HEK293 (cell line): ENCODE results near the gene POLD1.

Source experiments
- GLI4 ChIP-seq: fragments of 450-650 bp; formaldehyde crosslinking; IDR thresholded peaks from 2 replicates; pipeline ENCODE4 v1.5.1; 2016; ENCODE audit warnings: missing biosample characterization, missing genetic modification characterization
- KLF1 ChIP-seq: fragments of 450-650 bp; formaldehyde crosslinking; IDR thresholded peaks from 2 replicates; pipeline ENCODE4 v1.5.1; 2016; ENCODE audit warnings: missing biosample characterization, missing genetic modification characterization
- REPIN1 ChIP-seq: fragments of 450-650 bp; formaldehyde crosslinking; IDR thresholded peaks from 2 replicates; pipeline ENCODE4 v1.5.1; 2017; ENCODE audit warnings: missing biosample characterization, missing genetic modification characterization, low read depth
- ZNF140 ChIP-seq: fragments of 450-650 bp; formaldehyde crosslinking; IDR thresholded peaks from 2 replicates; pipeline ENCODE4 v1.5.1; 2016; ENCODE audit warnings: missing biosample characterization, missing genetic modification characterization
- ZNF157 ChIP-seq: fragments of 450-650 bp; formaldehyde crosslinking; IDR thresholded peaks from 2 replicates; pipeline ENCODE4 v1.5.1; 2016; ENCODE audit warnings: missing biosample characterization, missing genetic modification characterization
- ZNF23 ChIP-seq: fragments of 450-650 bp; formaldehyde crosslinking; IDR thresholded peaks from 2 replicates; pipeline ENCODE4 v1.5.1; 2016; ENCODE audit warnings: missing biosample characterization, missing genetic modification characterization, borderline replicate concordance
- ZNF335 ChIP-seq: fragments of 450-650 bp; formaldehyde crosslinking; conservative IDR thresholded peaks from 2 replicates; pipeline ENCODE4 v1.5.1; 2016; ENCODE audit warnings: missing biosample characterization, missing genetic modification characterization
- ZNF521 ChIP-seq: fragments of 450-650 bp; formaldehyde crosslinking; IDR thresholded peaks from 2 replicates; pipeline ENCODE4 v1.5.1; 2017; ENCODE audit warnings: missing biosample characterization, mild to moderate bottlenecking, missing genetic modification characterization
- ZNF791 ChIP-seq: fragments of 450-650 bp; formaldehyde crosslinking; IDR thresholded peaks from 2 replicates; pipeline ENCODE4 v1.5.1; 2016; ENCODE audit warnings: missing biosample characterization, missing genetic modification characterization
- ZNF843 ChIP-seq: fragments of 450-650 bp; formaldehyde crosslinking; IDR thresholded peaks from 2 replicates; pipeline ENCODE4 v1.5.1; 2016; ENCODE audit warnings: missing biosample characterization, missing genetic modification characterization
- ZSCAN30 ChIP-seq: fragments of 450-650 bp; IDR thresholded peaks from 2 replicates; pipeline ENCODE4 v1.5.1; 2018; ENCODE audit warnings: missing biosample characterization, mild to moderate bottlenecking, missing genetic modification characterization, moderate library complexity
- TF ChIP-seq, protein P1 (sequence below): fragments of 450-650 bp; formaldehyde crosslinking; IDR thresholded peaks from 2 replicates; pipeline ENCODE4 v1.5.1; 2016; ENCODE audit warnings: missing biosample characterization, missing genetic modification characterization
- TF ChIP-seq, protein P2 (sequence below): fragments of 450-650 bp; formaldehyde crosslinking; IDR thresholded peaks from 2 replicates; pipeline ENCODE4 v1.5.1; 2016; ENCODE audit warnings: missing biosample characterization, missing genetic modification characterization

DNA sequence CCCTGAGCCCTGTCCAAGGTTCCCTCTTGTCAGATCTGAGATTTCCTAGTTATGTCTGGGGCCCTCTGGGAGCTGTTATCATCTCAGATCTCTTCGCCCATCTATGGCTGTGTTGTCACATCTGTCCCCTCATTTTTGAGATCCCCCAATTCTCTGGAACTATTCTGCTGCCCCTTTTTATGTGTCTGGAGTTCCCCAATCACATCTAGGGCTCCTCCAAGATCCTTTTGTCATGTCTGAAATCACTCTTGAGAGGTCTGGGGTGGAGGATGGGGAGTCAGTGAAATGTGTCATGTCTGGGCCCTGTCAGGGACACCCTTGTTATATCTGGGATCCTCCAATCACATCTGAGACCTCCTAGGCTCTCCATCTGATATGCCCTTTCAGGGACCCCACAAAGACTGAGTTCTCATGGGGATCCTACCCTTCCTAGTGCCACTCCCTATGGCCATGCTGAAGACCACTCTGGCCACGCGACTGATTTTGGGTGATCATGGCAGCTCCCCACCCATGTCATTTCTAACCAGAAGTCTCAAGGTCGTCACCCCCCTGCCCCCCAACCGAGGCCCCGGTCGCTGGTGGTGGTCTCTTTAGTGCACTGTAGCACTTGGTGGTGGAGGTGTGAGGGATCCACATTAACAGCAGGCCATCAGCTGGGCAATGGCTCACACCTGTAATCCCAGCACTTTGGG lies 44.8 kb downstream of the POLD1 start:
- TF ChIP-seq KLF1 (tag by site-specific recombination), result no peak
- TF ChIP-seq, protein P1, sequence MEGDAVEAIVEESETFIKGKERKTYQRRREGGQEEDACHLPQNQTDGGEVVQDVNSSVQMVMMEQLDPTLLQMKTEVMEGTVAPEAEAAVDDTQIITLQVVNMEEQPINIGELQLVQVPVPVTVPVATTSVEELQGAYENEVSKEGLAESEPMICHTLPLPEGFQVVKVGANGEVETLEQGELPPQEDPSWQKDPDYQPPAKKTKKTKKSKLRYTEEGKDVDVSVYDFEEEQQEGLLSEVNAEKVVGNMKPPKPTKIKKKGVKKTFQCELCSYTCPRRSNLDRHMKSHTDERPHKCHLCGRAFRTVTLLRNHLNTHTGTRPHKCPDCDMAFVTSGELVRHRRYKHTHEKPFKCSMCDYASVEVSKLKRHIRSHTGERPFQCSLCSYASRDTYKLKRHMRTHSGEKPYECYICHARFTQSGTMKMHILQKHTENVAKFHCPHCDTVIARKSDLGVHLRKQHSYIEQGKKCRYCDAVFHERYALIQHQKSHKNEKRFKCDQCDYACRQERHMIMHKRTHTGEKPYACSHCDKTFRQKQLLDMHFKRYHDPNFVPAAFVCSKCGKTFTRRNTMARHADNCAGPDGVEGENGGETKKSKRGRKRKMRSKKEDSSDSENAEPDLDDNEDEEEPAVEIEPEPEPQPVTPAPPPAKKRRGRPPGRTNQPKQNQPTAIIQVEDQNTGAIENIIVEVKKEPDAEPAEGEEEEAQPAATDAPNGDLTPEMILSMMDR (tag by site-specific recombination), result no peak
- no peak for TF ChIP-seq ZNF23 (tag by site-specific recombination)
- TF ChIP-seq ZNF140 (tag by site-specific recombination), result no peak
- TF ChIP-seq GLI4 (tag by site-specific recombination), result no peak
- no peak for TF ChIP-seq ZNF521
- no peak for TF ChIP-seq ZNF157
- TF ChIP-seq, protein P2, sequence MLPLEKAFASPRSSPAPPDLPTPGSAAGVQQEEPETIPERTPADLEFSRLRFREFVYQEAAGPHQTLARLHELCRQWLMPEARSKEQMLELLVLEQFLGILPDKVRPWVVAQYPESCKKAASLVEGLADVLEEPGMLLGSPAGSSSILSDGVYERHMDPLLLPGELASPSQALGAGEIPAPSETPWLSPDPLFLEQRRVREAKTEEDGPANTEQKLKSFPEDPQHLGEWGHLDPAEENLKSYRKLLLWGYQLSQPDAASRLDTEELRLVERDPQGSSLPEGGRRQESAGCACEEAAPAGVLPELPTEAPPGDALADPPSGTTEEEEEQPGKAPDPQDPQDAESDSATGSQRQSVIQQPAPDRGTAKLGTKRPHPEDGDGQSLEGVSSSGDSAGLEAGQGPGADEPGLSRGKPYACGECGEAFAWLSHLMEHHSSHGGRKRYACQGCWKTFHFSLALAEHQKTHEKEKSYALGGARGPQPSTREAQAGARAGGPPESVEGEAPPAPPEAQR, result no peak
- no peak for TF ChIP-seq ZNF843 (tag by site-specific recombination)
- TF ChIP-seq ZSCAN30 (tag by site-specific recombination), result no peak
- no peak for TF ChIP-seq ZNF791 (tag by site-specific recombination)
- no peak for TF ChIP-seq ZNF335
- no peak for TF ChIP-seq REPIN1 (tag by site-specific recombination)
